Measurements from ENCODE around the gene KIRREL3.

Gene KIRREL3

DNA sequence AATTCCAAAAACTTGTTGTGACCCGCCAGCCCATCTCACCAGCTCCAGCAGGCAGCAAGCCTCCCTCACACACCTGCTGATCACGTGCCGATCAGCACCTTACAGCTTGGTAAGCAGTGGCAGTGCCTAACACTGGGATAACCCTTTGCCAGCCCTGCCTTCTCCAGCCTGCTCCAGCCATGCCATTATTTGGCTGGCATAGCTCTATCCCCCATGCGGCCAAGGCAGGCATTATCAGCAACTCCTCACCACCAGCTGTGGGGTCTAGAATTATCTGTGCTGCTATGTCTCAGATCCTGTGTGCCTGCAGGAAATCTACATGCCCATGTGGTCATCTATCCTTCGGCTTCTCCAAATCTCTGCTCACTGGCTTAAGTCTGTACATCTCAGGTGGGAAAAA lies 430.1 kb downstream of the KIRREL3 start:
- no peak overlapping the region for H3K9ac ChIP-seq (ENCODE audit: low read depth in 1 of 2, low read length in 2 of 2)
- H3K9me3 ChIP-seq (ENCODE audit: control insufficient read depth in 1 of 2, low read length in 2 of 2) = no peaks in the 10 kb centered on the region
- H3K27me3 ChIP-seq (ENCODE audit: control insufficient read depth in 1 of 2, insufficient read depth in 2 of 2, low read length in 2 of 2) = peaks cover 3 to 6% of the 10 kb centered on the region in 2 donors
- no peaks in the 10 kb centered on the region for H3K4me1 ChIP-seq (ENCODE audit: control insufficient read depth in 1 of 2, insufficient read depth in 2 of 2, low read length in 2 of 2)
- no peak overlapping the region for H3K27ac ChIP-seq (ENCODE audit: low read depth, low read length)
- H3K36me3 ChIP-seq (ENCODE audit: control insufficient read depth in 1 of 2, insufficient read depth in 2 of 2, low read length in 2 of 2) = no peaks in the 10 kb centered on the region
- H3K4me3 ChIP-seq (ENCODE audit: low read depth in 1 of 2, low read length in 2 of 2) = no peak overlapping the region

DNA sequence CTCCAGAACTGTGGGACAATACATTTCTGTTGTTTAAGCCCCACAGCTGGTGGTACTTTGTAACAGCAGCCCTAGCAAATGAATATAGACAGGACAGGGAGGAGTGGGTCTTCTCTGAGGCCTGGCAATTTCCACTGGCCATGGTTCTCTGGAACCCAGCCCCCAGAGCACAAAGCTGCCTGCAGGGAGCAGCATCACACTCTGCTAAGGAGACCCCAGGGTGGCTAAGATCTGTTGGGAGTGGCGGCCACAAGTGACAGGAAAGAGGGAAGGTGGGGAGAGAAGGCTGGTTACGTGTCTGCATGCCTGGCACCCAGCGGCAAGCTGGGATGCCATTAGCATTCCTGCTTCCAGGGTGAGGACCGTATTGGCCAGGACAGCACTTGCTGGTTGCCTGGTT lies 433.2 kb downstream of the KIRREL3 start:
- no peaks in the 10 kb centered on the region for H3K9me3 ChIP-seq (ENCODE audit: control insufficient read depth in 1 of 2, low read length in 2 of 2)
- H3K9ac ChIP-seq (ENCODE audit: low read depth in 1 of 2, low read length in 2 of 2) = no peak overlapping the region
- no peak overlapping the region for H3K4me3 ChIP-seq (ENCODE audit: low read depth in 1 of 2, low read length in 2 of 2)
- no peaks in the 10 kb centered on the region for H3K4me1 ChIP-seq (ENCODE audit: control insufficient read depth in 1 of 2, insufficient read depth in 2 of 2, low read length in 2 of 2)
- no peak overlapping the region for H3K27ac ChIP-seq (ENCODE audit: low read depth, low read length)
- peaks cover 3 to 6% of the 10 kb centered on the region in 2 donors for H3K27me3 ChIP-seq (ENCODE audit: control insufficient read depth in 1 of 2, insufficient read depth in 2 of 2, low read length in 2 of 2)
- no peaks in the 10 kb centered on the region for H3K36me3 ChIP-seq (ENCODE audit: control insufficient read depth in 1 of 2, insufficient read depth in 2 of 2, low read length in 2 of 2)

DNA sequence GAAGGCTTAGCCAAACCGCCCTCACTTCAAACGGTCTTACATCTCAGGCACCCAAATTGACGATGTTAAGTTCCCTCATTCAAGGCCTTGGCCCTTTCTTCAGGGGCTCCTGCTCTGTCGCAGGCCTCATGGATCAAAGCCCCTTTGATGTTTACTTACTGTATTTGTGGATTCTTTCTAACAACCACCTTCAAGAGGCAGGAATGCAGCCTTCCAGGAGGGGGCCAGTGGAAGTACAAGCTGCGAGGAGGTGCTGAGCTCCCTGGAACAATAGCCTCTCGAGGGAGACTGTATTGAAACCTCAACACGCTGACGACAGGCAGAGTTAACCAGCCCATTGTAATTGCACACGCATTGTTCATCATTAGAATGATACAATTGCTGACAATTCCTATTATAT lies 436.0 kb downstream of the KIRREL3 start:
- Histone ChIP-seq H3K36me3 (ENCODE audit: control insufficient read depth in 1 of 2, insufficient read depth in 2 of 2, low read length in 2 of 2) (no peaks in the 10 kb centered on the region), H3K4me1 (ENCODE audit: control insufficient read depth in 1 of 2, insufficient read depth in 2 of 2, low read length in 2 of 2) (no peaks in the 10 kb centered on the region), H3K4me3 (ENCODE audit: low read depth in 1 of 2, low read length in 2 of 2) (no peak overlapping the region), H3K27me3 (ENCODE audit: control insufficient read depth in 1 of 2, insufficient read depth in 2 of 2, low read length in 2 of 2) (no peaks in the 10 kb centered on the region), H3K9ac (ENCODE audit: low read depth in 1 of 2, low read length in 2 of 2) (no peak overlapping the region), H3K9me3 (ENCODE audit: control insufficient read depth in 1 of 2, low read length in 2 of 2) (no peaks in the 10 kb centered on the region), H3K27ac (ENCODE audit: low read depth, low read length) (no peak overlapping the region)

DNA sequence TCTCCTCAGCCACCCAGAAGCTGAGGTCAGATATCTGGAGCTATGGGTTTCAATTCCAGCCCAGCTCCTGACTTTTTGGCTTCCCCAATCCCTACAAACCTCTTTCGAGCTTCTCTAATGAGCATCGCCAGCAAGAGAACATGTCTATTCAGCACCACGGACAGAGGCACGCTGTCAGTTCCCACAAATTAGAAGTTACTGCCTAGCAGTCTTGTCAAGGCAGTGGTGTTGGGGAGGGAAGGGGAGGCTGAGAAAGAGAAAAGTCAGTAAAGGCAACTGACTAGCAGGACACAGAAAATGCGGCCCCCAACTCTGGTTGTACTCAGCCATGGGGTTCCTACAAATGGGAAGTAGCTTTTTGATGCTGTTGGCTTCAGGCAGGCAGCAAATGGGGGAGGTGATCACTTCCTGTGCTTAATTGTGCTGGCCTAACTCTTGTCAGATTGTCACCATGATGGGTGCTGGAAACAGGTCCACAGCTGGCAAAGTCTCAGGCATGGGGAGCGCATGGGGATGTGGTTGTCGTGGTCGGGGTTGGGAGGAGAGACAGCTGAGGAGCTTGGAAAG lies 439.2 kb downstream of the KIRREL3 start:
- H3K4me3 ChIP-seq (ENCODE audit: low read depth in 1 of 2, low read length in 2 of 2) = no peak overlapping the region
- no peaks in the 10 kb centered on the region for H3K4me1 ChIP-seq (ENCODE audit: control insufficient read depth in 1 of 2, insufficient read depth in 2 of 2, low read length in 2 of 2)
- no peaks in the 10 kb centered on the region for H3K27me3 ChIP-seq (ENCODE audit: control insufficient read depth in 1 of 2, insufficient read depth in 2 of 2, low read length in 2 of 2)
- no peak overlapping the region for H3K9ac ChIP-seq (ENCODE audit: low read depth in 1 of 2, low read length in 2 of 2)
- no peaks in the 10 kb centered on the region for H3K36me3 ChIP-seq (ENCODE audit: control insufficient read depth in 1 of 2, insufficient read depth in 2 of 2, low read length in 2 of 2)
- no peak overlapping the region for H3K27ac ChIP-seq (ENCODE audit: low read depth, low read length)
- H3K9me3 ChIP-seq (ENCODE audit: control insufficient read depth in 1 of 2, low read length in 2 of 2) = no peaks in the 10 kb centered on the region

DNA sequence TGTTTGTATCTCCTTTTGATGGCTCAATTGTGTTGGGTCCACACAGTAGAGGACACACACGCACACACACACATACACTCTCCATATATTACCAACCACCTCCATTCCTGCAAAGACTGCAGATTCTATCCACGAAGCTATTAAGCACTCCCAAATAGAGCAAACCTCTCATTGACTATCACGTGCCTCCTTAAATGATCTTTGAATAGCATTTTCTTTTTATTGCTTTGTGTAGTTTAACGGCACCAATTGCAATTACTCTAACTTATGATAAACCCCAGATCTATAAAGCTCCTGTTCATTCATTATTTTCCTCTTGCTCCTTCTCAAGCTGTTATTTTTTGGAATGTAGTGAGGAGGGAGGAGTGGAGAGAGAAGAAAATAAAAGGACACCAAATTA lies 440.3 kb downstream of the KIRREL3 start:
- H3K27me3 ChIP-seq (ENCODE audit: control insufficient read depth in 1 of 2, insufficient read depth in 2 of 2, low read length in 2 of 2) = no peaks in the 10 kb centered on the region
- no peak overlapping the region for H3K9ac ChIP-seq (ENCODE audit: low read depth in 1 of 2, low read length in 2 of 2)
- H3K4me1 ChIP-seq (ENCODE audit: control insufficient read depth in 1 of 2, insufficient read depth in 2 of 2, low read length in 2 of 2) = no peaks in the 10 kb centered on the region
- no peaks in the 10 kb centered on the region for H3K9me3 ChIP-seq (ENCODE audit: control insufficient read depth in 1 of 2, low read length in 2 of 2)
- no peak overlapping the region for H3K27ac ChIP-seq (ENCODE audit: low read depth, low read length)
- no peak overlapping the region for H3K4me3 ChIP-seq (ENCODE audit: low read depth in 1 of 2, low read length in 2 of 2)
- H3K36me3 ChIP-seq (ENCODE audit: control insufficient read depth in 1 of 2, insufficient read depth in 2 of 2, low read length in 2 of 2) = no peaks in the 10 kb centered on the region

DNA sequence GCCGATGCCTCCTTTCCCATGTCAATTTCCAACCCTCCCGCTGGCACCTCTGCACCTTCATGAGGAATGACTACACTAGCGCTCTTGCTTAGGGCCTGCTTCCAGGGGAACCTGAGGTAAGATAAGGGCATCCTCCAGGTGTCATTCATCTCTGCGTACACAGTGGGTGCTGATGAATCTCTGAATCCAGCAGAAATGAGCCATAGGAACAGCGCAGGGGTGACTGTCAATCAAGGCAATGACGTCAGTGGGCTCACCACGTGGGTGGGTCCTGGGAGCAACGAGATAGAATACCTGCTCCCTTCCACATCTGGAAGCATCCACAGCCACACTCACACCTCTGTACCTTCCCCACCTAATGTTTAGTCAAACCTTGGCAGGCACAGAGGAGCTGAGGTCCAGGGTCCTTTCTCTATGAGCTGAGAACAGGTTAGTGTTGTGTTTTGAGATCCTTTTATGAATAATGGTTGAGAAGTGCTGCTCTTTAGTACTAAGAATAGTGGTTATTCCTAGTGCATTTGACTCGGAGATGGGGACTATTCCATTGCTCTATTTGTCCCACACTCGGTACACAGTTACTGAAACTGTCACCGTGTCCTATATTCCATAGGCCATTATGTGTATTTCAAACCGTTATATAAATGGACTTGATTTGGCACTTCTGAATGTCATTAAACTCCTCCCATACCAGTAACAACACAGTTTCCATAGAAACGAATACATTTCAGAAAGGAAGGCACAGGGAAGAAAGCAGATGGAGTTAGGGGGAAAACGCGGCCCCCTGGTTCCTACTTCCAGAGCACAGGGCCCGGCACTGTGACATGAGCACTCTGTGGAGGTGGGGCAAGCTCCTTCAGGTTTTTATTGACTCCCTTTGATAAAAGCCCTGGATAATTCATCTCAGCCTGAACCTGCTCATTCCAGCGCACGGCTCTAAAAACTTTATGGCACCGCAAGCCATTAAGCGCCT lies 451.7 kb downstream of the KIRREL3 start:
- Histone ChIP-seq H3K4me1 (ENCODE audit: control insufficient read depth in 1 of 2, insufficient read depth in 2 of 2, low read length in 2 of 2) (no peaks in the 10 kb centered on the region), H3K36me3 (ENCODE audit: control insufficient read depth in 1 of 2, insufficient read depth in 2 of 2, low read length in 2 of 2) (no peaks in the 10 kb centered on the region), H3K4me3 (ENCODE audit: low read depth in 1 of 2, low read length in 2 of 2) (no peak overlapping the region), H3K27me3 (ENCODE audit: control insufficient read depth in 1 of 2, insufficient read depth in 2 of 2, low read length in 2 of 2) (no peaks in the 10 kb centered on the region), H3K9ac (ENCODE audit: low read depth in 1 of 2, low read length in 2 of 2) (no peak overlapping the region), H3K9me3 (ENCODE audit: control insufficient read depth in 1 of 2, low read length in 2 of 2) (no peaks in the 10 kb centered on the region), H3K27ac (ENCODE audit: low read depth, low read length) (no peak overlapping the region)

DNA sequence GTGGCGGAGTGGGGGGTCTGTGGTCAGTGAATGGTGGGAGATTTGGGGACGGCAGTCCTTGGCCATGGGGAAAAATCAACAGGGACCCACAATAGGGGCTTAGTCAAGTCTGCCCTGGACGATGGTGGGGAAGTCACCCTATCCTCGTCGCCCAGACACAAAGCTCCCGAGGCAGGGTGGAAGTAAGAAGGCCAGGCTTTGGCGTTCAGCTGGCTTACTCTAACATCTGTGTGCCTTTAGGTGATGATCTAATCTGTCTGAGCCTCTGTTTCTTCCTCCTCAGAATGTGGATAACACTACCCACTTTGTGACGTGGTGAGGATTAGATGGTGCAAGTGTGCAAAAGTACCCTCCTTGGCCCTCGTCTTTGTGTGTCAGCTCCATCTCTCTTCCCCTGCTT lies 452.9 kb downstream of the KIRREL3 start:
- H3K4me1 ChIP-seq (ENCODE audit: control insufficient read depth in 1 of 2, insufficient read depth in 2 of 2, low read length in 2 of 2) = no peaks in the 10 kb centered on the region
- H3K36me3 ChIP-seq (ENCODE audit: control insufficient read depth in 1 of 2, insufficient read depth in 2 of 2, low read length in 2 of 2) = no peaks in the 10 kb centered on the region
- H3K4me3 ChIP-seq (ENCODE audit: low read depth in 1 of 2, low read length in 2 of 2) = no peak overlapping the region
- no peak overlapping the region for H3K27ac ChIP-seq (ENCODE audit: low read depth, low read length)
- H3K9me3 ChIP-seq (ENCODE audit: control insufficient read depth in 1 of 2, low read length in 2 of 2) = no peaks in the 10 kb centered on the region
- no peaks in the 10 kb centered on the region for H3K27me3 ChIP-seq (ENCODE audit: control insufficient read depth in 1 of 2, insufficient read depth in 2 of 2, low read length in 2 of 2)
- no peak overlapping the region for H3K9ac ChIP-seq (ENCODE audit: low read depth in 1 of 2, low read length in 2 of 2)

DNA sequence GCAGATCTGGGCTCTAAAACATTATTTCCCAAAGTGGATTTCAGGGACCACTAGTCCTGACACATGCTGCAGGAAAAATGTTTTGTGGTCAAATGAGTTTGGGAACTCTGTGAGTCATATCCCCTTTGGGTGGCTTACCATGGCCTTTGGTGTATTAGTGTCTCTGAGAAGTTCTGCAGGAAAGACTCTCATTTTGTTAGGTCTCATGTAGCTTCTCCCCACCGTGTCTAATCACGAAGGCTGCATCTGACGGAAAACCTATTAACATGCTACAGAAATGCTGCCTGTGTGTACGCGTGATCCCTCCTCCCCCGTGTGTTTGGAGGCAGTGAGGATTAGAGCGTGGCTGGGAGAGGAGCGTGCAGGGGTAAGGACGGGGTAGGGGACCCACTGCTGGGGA lies 453.4 kb downstream of the KIRREL3 start:
- no peak overlapping the region for H3K27ac ChIP-seq (ENCODE audit: low read depth, low read length)
- no peaks in the 10 kb centered on the region for H3K4me1 ChIP-seq (ENCODE audit: control insufficient read depth in 1 of 2, insufficient read depth in 2 of 2, low read length in 2 of 2)
- H3K9me3 ChIP-seq (ENCODE audit: control insufficient read depth in 1 of 2, low read length in 2 of 2) = no peaks in the 10 kb centered on the region
- no peak overlapping the region for H3K4me3 ChIP-seq (ENCODE audit: low read depth in 1 of 2, low read length in 2 of 2)
- no peak overlapping the region for H3K9ac ChIP-seq (ENCODE audit: low read depth in 1 of 2, low read length in 2 of 2)
- H3K36me3 ChIP-seq (ENCODE audit: control insufficient read depth in 1 of 2, insufficient read depth in 2 of 2, low read length in 2 of 2) = no peaks in the 10 kb centered on the region
- no peaks in the 10 kb centered on the region for H3K27me3 ChIP-seq (ENCODE audit: control insufficient read depth in 1 of 2, insufficient read depth in 2 of 2, low read length in 2 of 2)

DNA sequence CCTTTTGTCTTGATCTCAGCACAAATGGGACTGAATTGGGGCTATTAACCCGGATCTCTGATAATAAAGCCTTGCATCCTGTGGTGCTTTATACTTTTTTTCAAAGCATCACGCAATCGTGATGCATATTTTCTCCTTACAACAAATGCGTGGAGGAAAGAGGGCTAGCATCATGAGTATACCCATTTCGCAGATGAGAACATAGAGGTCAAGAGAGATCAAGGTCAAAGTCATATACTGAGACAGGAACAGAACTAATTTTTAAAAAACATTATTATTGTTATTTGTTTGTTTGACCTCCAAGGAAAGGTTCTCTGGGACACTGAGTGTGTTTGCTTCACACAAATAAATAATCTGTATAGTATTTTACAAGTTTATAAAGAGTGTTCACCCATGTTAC lies 453.9 kb downstream of the KIRREL3 start:
- no peak overlapping the region for H3K4me3 ChIP-seq (ENCODE audit: low read depth in 1 of 2, low read length in 2 of 2)
- H3K9ac ChIP-seq (ENCODE audit: low read depth in 1 of 2, low read length in 2 of 2) = no peak overlapping the region
- no peaks in the 10 kb centered on the region for H3K4me1 ChIP-seq (ENCODE audit: control insufficient read depth in 1 of 2, insufficient read depth in 2 of 2, low read length in 2 of 2)
- H3K36me3 ChIP-seq (ENCODE audit: control insufficient read depth in 1 of 2, insufficient read depth in 2 of 2, low read length in 2 of 2) = no peaks in the 10 kb centered on the region
- no peak overlapping the region for H3K27ac ChIP-seq (ENCODE audit: low read depth, low read length)
- no peaks in the 10 kb centered on the region for H3K27me3 ChIP-seq (ENCODE audit: control insufficient read depth in 1 of 2, insufficient read depth in 2 of 2, low read length in 2 of 2)
- no peaks in the 10 kb centered on the region for H3K9me3 ChIP-seq (ENCODE audit: control insufficient read depth in 1 of 2, low read length in 2 of 2)

DNA sequence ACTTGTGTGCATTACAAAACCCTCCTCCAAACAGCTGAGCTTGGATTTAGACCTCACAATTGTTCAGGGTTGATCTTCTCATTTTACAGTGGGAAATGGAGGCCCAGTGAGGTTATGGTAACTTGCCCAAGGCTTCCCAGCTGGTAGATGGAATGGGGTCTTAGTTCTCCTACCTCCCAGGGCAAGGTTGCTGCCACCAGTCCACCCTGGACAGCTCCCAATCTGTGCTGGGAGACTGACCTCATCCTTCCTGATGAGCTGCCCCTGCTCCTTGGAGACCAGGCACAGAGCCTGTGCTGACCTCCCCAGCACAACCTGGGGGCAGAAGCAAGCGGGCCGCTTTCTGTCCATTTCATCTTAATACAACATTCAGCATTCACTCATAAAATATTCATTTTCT lies 454.4 kb downstream of the KIRREL3 start:
- no peaks in the 10 kb centered on the region for H3K27me3 ChIP-seq (ENCODE audit: control insufficient read depth in 1 of 2, insufficient read depth in 2 of 2, low read length in 2 of 2)
- H3K9me3 ChIP-seq (ENCODE audit: control insufficient read depth in 1 of 2, low read length in 2 of 2) = no peaks in the 10 kb centered on the region
- no peak overlapping the region for H3K9ac ChIP-seq (ENCODE audit: low read depth in 1 of 2, low read length in 2 of 2)
- H3K27ac ChIP-seq (ENCODE audit: low read depth, low read length) = no peak overlapping the region
- H3K4me1 ChIP-seq (ENCODE audit: control insufficient read depth in 1 of 2, insufficient read depth in 2 of 2, low read length in 2 of 2) = no peaks in the 10 kb centered on the region
- no peaks in the 10 kb centered on the region for H3K36me3 ChIP-seq (ENCODE audit: control insufficient read depth in 1 of 2, insufficient read depth in 2 of 2, low read length in 2 of 2)
- no peak overlapping the region for H3K4me3 ChIP-seq (ENCODE audit: low read depth in 1 of 2, low read length in 2 of 2)
